ENCODE data around the gene CPA2. TPM values are rescaled to one million over a fixed set of nuclear protein-coding genes. Genes with fewer than 3 reads are reported as not detected.
"Not testable (repeated sequence)": the region's sequence is repeated elsewhere in the genome, so short reads cannot be mapped to it uniquely, and the experiment has no call there.

Gene CPA2
- total RNA-seq, 1 donor from 2014 or later, result 0.52 TPM

DNA sequence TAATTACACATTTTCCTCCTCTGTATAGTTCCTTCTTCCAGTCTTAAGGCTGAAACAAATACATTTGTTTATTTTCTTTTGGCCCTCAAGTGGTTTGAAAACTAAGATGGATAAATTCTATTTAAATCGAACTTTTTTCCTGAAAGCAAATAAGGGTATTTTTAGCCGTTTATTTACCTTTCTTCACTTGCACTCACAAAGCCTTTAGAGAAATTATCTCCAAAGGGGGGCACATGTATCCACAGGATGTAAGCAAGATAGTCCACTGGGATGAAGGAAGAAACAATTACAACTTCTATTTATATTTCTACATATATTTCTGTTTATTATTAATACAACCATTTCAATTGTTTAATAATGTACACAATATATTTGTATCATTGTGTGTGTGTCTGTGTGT is 36.5 kb downstream of the CPA2 start:
- Histone ChIP-seq H3K27ac (ENCODE audit: low read depth, low read length) (no peak overlapping the region), H3K27me3 (ENCODE audit: control insufficient read depth in 3 of 3, insufficient read depth in 3 of 3, low read length in 3 of 3) (no peaks in the 10 kb centered on the region), H3K4me1 (ENCODE audit: control insufficient read depth in 3 of 3, insufficient read depth in 3 of 3, low read length in 3 of 3) (no peaks in the 10 kb centered on the region), H3K9me3 (ENCODE audit: control insufficient read depth in 3 of 3, low read length in 3 of 3) (no peaks in the 10 kb centered on the region), H3K4me3 (ENCODE audit: low read length in 3 of 3) (no peak overlapping the region), H3K9ac (ENCODE audit: low read depth in 1 of 3, low read length in 3 of 3) (no peak overlapping the region), H3K36me3 (ENCODE audit: control insufficient read depth in 3 of 3, insufficient read depth in 3 of 3, low read length in 3 of 3) (no peaks in the 10 kb centered on the region)

- H3K36me3 ChIP-seq (ENCODE audit: control insufficient read depth in 3 of 3, insufficient read depth in 3 of 3, low read length in 3 of 3), result no peaks in the 10 kb centered on the region
- no peaks in the 10 kb centered on the region for H3K4me1 ChIP-seq (ENCODE audit: control insufficient read depth in 3 of 3, insufficient read depth in 3 of 3, low read length in 3 of 3)
- no peaks in the 10 kb centered on the region for H3K9me3 ChIP-seq (ENCODE audit: control insufficient read depth in 3 of 3, low read length in 3 of 3)
These were observed 36.9 kb downstream of the CPA2 start for GRCh38 chr7:130303551-130303950.

GRCh38 chr7:130303982-130304381 is 37.3 kb downstream of the CPA2 start:
- H3K4me1 ChIP-seq (ENCODE audit: control insufficient read depth in 3 of 3, insufficient read depth in 3 of 3, low read length in 3 of 3), result no peaks in the 10 kb centered on the region

More at GRCh38 chr7:130303551-130303950, 36.9 kb downstream of the CPA2 start:
- Histone ChIP-seq H3K4me3 (ENCODE audit: low read length in 3 of 3) (no peak overlapping the region), H3K27ac (ENCODE audit: low read depth, low read length) (no peak overlapping the region), H3K27me3 (ENCODE audit: control insufficient read depth in 3 of 3, insufficient read depth in 3 of 3, low read length in 3 of 3) (no peaks in the 10 kb centered on the region), H3K9ac (ENCODE audit: low read depth in 1 of 3, low read length in 3 of 3) (no peak overlapping the region)

DNA sequence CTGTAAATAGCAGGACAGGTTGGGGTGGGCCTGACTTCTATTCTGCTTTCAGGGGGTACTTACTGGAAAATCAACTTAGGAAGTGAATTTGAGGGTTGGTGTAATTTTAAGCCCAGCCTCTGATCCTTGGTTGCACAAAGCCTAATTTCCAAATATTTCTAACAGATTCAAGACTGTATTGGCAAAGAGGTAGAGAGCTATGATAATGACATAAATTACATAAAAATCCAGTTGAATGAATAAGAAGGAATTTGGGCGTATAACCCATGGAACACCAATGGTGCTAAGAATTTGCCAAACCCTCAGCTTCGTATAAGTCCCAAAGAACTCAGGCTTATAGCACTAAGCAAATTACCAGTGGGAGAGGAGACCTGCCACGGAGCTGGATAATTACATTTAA is 38.2 kb downstream of the CPA2 start:
- Histone ChIP-seq H3K27ac (ENCODE audit: low read depth, low read length) (no peak overlapping the region), H3K27me3 (ENCODE audit: control insufficient read depth in 3 of 3, insufficient read depth in 3 of 3, low read length in 3 of 3) (no peaks in the 10 kb centered on the region), H3K9ac (ENCODE audit: low read depth in 1 of 3, low read length in 3 of 3) (no peak overlapping the region), H3K9me3 (ENCODE audit: control insufficient read depth in 3 of 3, low read length in 3 of 3) (no peaks in the 10 kb centered on the region), H3K4me3 (ENCODE audit: low read length in 3 of 3) (no peak overlapping the region), H3K4me1 (ENCODE audit: control insufficient read depth in 3 of 3, insufficient read depth in 3 of 3, low read length in 3 of 3) (no peaks in the 10 kb centered on the region), H3K36me3 (ENCODE audit: control insufficient read depth in 3 of 3, insufficient read depth in 3 of 3, low read length in 3 of 3) (no peaks in the 10 kb centered on the region)

More at GRCh38 chr7:130303982-130304381, 37.3 kb downstream of the CPA2 start:
- no peaks in the 10 kb centered on the region for H3K9me3 ChIP-seq (ENCODE audit: control insufficient read depth in 3 of 3, low read length in 3 of 3)
- no peak overlapping the region for H3K4me3 ChIP-seq (ENCODE audit: low read length in 3 of 3)
- no peak overlapping the region for H3K27ac ChIP-seq (ENCODE audit: low read depth, low read length)
- H3K36me3 ChIP-seq (ENCODE audit: control insufficient read depth in 3 of 3, insufficient read depth in 3 of 3, low read length in 3 of 3), result no peaks in the 10 kb centered on the region
- H3K27me3 ChIP-seq (ENCODE audit: control insufficient read depth in 3 of 3, insufficient read depth in 3 of 3, low read length in 3 of 3), result no peaks in the 10 kb centered on the region
- no peak overlapping the region for H3K9ac ChIP-seq (ENCODE audit: low read depth in 1 of 3, low read length in 3 of 3)

DNA sequence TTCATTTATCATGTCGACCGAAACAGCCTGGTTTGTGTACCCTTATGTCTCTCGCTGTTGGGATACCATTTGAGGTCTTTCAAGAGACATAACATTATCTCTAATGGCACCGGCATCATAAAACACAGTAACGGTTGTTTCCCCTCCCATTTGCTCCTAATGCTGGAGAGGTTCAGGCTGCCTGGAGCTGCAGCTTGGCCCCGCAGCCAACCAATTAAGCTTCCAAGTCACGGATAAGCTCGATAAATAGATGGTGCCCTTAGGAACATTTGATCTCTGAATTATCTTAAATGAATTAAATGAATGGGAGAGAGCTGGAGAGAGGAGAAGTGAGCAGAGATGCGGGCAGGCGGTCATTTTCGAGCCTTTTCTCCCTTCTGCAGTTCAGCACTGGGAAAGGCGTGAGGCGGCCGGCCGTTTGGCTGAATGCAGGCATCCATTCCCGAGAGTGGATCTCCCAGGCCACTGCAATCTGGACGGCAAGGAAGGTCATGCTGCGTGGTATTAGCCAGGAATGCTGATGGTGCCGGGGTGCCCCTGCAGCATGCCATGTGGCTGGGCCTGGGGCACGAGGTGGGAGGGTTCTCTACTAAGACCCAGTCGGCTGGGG is 38.9 kb downstream of the CPA2 start:
- Histone ChIP-seq H3K9me3 (ENCODE audit: control insufficient read depth in 3 of 3, low read length in 3 of 3) (no peaks in the 10 kb centered on the region), H3K36me3 (ENCODE audit: control insufficient read depth in 3 of 3, insufficient read depth in 3 of 3, low read length in 3 of 3) (no peaks in the 10 kb centered on the region), H3K4me1 (ENCODE audit: control insufficient read depth in 3 of 3, insufficient read depth in 3 of 3, low read length in 3 of 3) (no peaks in the 10 kb centered on the region), H3K9ac (ENCODE audit: low read depth in 1 of 3, low read length in 3 of 3) (no peak overlapping the region), H3K4me3 (ENCODE audit: low read length in 3 of 3) (no peak overlapping the region), H3K27ac (ENCODE audit: low read depth, low read length) (no peak overlapping the region), H3K27me3 (ENCODE audit: control insufficient read depth in 3 of 3, insufficient read depth in 3 of 3, low read length in 3 of 3) (no peaks in the 10 kb centered on the region)

GRCh38 chr7:130309986-130310385 is 43.3 kb downstream of the CPA2 start:
- H3K27me3 ChIP-seq (ENCODE audit: control insufficient read depth in 3 of 3, insufficient read depth in 3 of 3, low read length in 3 of 3), result no peaks in the 10 kb centered on the region
- H3K9me3 ChIP-seq (ENCODE audit: control insufficient read depth in 3 of 3, low read length in 3 of 3), result no peaks in the 10 kb centered on the region
- H3K4me3 ChIP-seq (ENCODE audit: low read length in 3 of 3), result no peak overlapping the region
- H3K9ac ChIP-seq (ENCODE audit: low read depth in 1 of 3, low read length in 3 of 3), result no peak overlapping the region
- no peaks in the 10 kb centered on the region for H3K4me1 ChIP-seq (ENCODE audit: control insufficient read depth in 3 of 3, insufficient read depth in 3 of 3, low read length in 3 of 3)
- H3K36me3 ChIP-seq (ENCODE audit: control insufficient read depth in 3 of 3, insufficient read depth in 3 of 3, low read length in 3 of 3), result no peaks in the 10 kb centered on the region
- H3K27ac ChIP-seq (ENCODE audit: low read depth, low read length), result no peak overlapping the region

DNA sequence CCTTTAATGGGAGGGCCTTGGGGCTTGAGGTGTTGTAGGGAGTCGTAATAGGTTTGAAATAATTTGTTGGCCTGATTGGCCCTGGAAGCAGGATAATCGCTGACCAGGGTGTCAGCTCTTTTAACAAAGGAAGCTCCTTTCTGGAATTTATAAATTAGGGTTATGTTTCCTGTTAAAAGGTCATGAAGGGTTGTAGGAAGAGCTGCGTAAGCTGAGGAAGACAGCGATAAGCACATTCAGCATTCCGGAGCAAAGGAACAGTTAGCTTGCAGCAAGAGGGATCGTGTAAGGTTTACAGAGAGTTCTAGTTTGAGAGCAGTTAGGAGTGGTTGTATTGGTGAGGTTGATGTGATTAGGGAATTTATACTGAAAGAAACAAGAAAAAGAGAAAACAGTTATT is 47.6 kb downstream of the CPA2 start:
- no peaks in the 10 kb centered on the region for H3K4me1 ChIP-seq (ENCODE audit: control insufficient read depth in 3 of 3, insufficient read depth in 3 of 3, low read length in 3 of 3)
- H3K9me3 ChIP-seq (ENCODE audit: control insufficient read depth in 3 of 3, low read length in 3 of 3), result no peaks in the 10 kb centered on the region
- H3K36me3 ChIP-seq (ENCODE audit: control insufficient read depth in 3 of 3, insufficient read depth in 3 of 3, low read length in 3 of 3), result no peaks in the 10 kb centered on the region
- no peak overlapping the region for H3K9ac ChIP-seq (ENCODE audit: low read depth in 1 of 3, low read length in 3 of 3)
- H3K27me3 ChIP-seq (ENCODE audit: control insufficient read depth in 3 of 3, insufficient read depth in 3 of 3, low read length in 3 of 3), result no peaks in the 10 kb centered on the region
- H3K4me3 ChIP-seq (ENCODE audit: low read length in 3 of 3), result no peak overlapping the region
- H3K27ac ChIP-seq (ENCODE audit: low read depth, low read length), result no peak overlapping the region

GRCh38 chr7:130319541-130319940 is 52.9 kb downstream of the CPA2 start:
- H3K27me3 ChIP-seq (ENCODE audit: control insufficient read depth in 3 of 3, insufficient read depth in 3 of 3, low read length in 3 of 3), result no peaks in the 10 kb centered on the region
- no peak overlapping the region for H3K27ac ChIP-seq (ENCODE audit: low read depth, low read length)
- H3K4me3 ChIP-seq (ENCODE audit: low read length in 3 of 3), result no peak overlapping the region
- no peaks in the 10 kb centered on the region for H3K36me3 ChIP-seq (ENCODE audit: control insufficient read depth in 3 of 3, insufficient read depth in 3 of 3, low read length in 3 of 3)
- no peak overlapping the region for H3K9ac ChIP-seq (ENCODE audit: low read depth in 1 of 3, low read length in 3 of 3)
- no peaks in the 10 kb centered on the region for H3K9me3 ChIP-seq (ENCODE audit: control insufficient read depth in 3 of 3, low read length in 3 of 3)
- no peaks in the 10 kb centered on the region for H3K4me1 ChIP-seq (ENCODE audit: control insufficient read depth in 3 of 3, insufficient read depth in 3 of 3, low read length in 3 of 3)

- not testable (repeated sequence) for H3K4me1 ChIP-seq (ENCODE audit: control insufficient read depth in 3 of 3, insufficient read depth in 3 of 3, low read length in 3 of 3); H3K27me3 ChIP-seq (ENCODE audit: control insufficient read depth in 3 of 3, insufficient read depth in 3 of 3, low read length in 3 of 3); H3K9ac ChIP-seq (ENCODE audit: low read depth in 1 of 3, low read length in 3 of 3); H3K27ac ChIP-seq (ENCODE audit: low read depth, low read length); H3K9me3 ChIP-seq (ENCODE audit: control insufficient read depth in 3 of 3, low read length in 3 of 3); H3K4me3 ChIP-seq (ENCODE audit: low read length in 3 of 3); H3K36me3 ChIP-seq (ENCODE audit: control insufficient read depth in 3 of 3, insufficient read depth in 3 of 3, low read length in 3 of 3)
These were observed 55.0 kb downstream of the CPA2 start for GRCh38 chr7:130321542-130322229.

- no peaks in the 10 kb centered on the region for H3K36me3 ChIP-seq (ENCODE audit: control insufficient read depth in 3 of 3, insufficient read depth in 3 of 3, low read length in 3 of 3)
- no peak overlapping the region for H3K9ac ChIP-seq (ENCODE audit: low read depth in 1 of 3, low read length in 3 of 3)
- no peaks in the 10 kb centered on the region for H3K9me3 ChIP-seq (ENCODE audit: control insufficient read depth in 3 of 3, low read length in 3 of 3)
- no peak overlapping the region for H3K27ac ChIP-seq (ENCODE audit: low read depth, low read length)
- H3K4me1 ChIP-seq (ENCODE audit: control insufficient read depth in 3 of 3, insufficient read depth in 3 of 3, low read length in 3 of 3), result no peaks in the 10 kb centered on the region
- no peaks in the 10 kb centered on the region for H3K27me3 ChIP-seq (ENCODE audit: control insufficient read depth in 3 of 3, insufficient read depth in 3 of 3, low read length in 3 of 3)
- no peak overlapping the region for H3K4me3 ChIP-seq (ENCODE audit: low read length in 3 of 3)
These were observed 56.0 kb downstream of the CPA2 start for GRCh38 chr7:130322615-130323014.

Measured in skeletal muscle tissue (tissue), 4 donors.